ENCODE results near the gene TWIST2. TPM values are rescaled to one million over a fixed set of nuclear protein-coding genes. Genes with fewer than 3 reads are reported as not detected.

The TWIST2 gene
- total RNA-seq, 1 experiment from 2014 or later: 7.1 TPM

- no peaks in the 10 kb centered on the region for H3K27me3 ChIP-seq (ENCODE audit: control insufficient read depth, insufficient read depth, low read length)
- DNase-seq: no peak
- H3K4me3 ChIP-seq (ENCODE audit: insufficient read depth, low read depth, low read length): no peak overlapping the region
- no peaks in the 10 kb centered on the region for H3K36me3 ChIP-seq (replicated peaks; ENCODE audit: control insufficient read depth, insufficient read depth, low read length)
Measured at GRCh38 chr2:238924032-238924431, 76.1 kb downstream of the TWIST2 start.

DNA sequence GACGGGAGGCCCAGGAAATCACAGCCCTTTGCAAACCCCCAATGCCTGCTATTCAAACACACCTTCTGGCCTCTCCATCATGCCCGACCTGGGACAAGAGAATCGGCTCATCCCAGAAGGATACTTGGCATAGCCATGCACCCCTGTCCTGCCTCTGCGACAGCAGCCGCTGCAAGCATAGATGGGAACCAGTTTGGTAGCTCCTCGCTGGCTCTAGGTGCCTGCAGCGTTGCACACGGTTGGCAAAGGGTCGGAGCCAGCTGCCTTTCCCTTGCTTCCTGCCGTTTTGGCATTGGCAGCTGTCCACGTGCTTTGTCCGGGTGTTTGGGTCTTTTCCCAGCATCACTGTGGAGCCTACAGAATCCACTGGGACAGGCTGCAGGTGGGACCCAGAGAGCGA lies 76.9 kb downstream of the TWIST2 start:
- no peaks in the 10 kb centered on the region for H3K27me3 ChIP-seq (ENCODE audit: control insufficient read depth, insufficient read depth, low read length)
- H3K36me3 ChIP-seq (replicated peaks; ENCODE audit: control insufficient read depth, insufficient read depth, low read length): no peaks in the 10 kb centered on the region
- no peak overlapping the region for H3K4me3 ChIP-seq (ENCODE audit: insufficient read depth, low read depth, low read length)
- no peak for DNase-seq

- H3K4me3 ChIP-seq (ENCODE audit: insufficient read depth, low read depth, low read length): no peak overlapping the region
- no peaks in the 10 kb centered on the region for H3K36me3 ChIP-seq (replicated peaks; ENCODE audit: control insufficient read depth, insufficient read depth, low read length)
- no peak for DNase-seq
- no peaks in the 10 kb centered on the region for H3K27me3 ChIP-seq (ENCODE audit: control insufficient read depth, insufficient read depth, low read length)
Measured at GRCh38 chr2:238925281-238925680, 77.4 kb downstream of the TWIST2 start.

- Histone ChIP-seq H3K4me3 (ENCODE audit: insufficient read depth, low read depth, low read length) (no peak overlapping the region), H3K36me3 (replicated peaks; ENCODE audit: control insufficient read depth, insufficient read depth, low read length) (no peaks in the 10 kb centered on the region), H3K27me3 (ENCODE audit: control insufficient read depth, insufficient read depth, low read length) (no peaks in the 10 kb centered on the region)
- no peak for DNase-seq
Measured at GRCh38 chr2:238925816-238926521, 78.1 kb downstream of the TWIST2 start.

DNA sequence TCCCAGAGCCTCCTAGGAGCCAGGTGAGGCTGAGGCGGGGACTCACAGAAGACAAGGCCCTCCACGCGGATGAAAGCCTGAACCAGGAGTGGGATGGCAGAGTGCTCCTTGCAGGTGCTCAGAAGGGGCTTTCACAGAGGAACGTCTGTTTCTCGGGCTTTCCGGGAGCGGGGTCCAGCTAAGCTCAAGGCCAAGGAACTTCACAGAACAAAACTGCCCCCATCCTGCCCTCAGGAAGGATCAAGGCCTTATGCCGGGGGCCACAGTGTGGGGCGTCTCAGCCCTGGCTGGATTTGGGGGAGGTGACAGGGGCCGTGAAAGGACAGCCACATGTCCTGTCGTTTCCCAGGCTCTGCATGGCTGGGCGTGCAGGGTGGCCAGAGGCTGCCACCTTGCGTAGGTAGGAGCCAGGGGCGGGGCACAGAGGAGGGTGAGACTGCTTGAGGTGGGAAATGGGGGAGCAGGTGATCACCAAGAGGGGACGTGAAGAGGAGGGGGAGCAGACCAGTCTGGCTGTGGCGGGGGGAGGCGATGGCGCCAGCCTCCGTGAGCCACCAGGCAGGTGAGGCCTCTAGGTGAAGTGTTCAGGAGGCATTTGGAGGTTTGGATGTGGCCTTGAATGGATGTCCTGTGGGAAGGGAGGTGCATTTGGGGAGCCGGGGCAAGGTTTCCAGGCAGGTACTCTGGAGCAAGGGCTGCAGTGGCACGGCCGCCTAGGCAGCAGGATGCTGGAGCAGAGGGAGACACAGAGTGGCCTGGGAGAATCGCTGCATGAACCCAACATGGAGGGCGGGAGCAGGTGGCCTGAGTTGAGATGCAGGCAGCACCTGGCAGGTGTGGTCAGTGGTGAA lies 79.1 kb downstream of the TWIST2 start:
- no peak for DNase-seq
- Histone ChIP-seq H3K4me3 (ENCODE audit: insufficient read depth, low read depth, low read length) (no peak overlapping the region), H3K36me3 (replicated peaks; ENCODE audit: control insufficient read depth, insufficient read depth, low read length) (no peaks in the 10 kb centered on the region), H3K27me3 (ENCODE audit: control insufficient read depth, insufficient read depth, low read length) (no peaks in the 10 kb centered on the region)

GRCh38 chr2:238927746-238928519 lies 80.0 kb downstream of the TWIST2 start:
- no peak overlapping the region for H3K4me3 ChIP-seq (ENCODE audit: insufficient read depth, low read depth, low read length)
- DNase-seq: no peak
- H3K27me3 ChIP-seq (ENCODE audit: control insufficient read depth, insufficient read depth, low read length): no peaks in the 10 kb centered on the region
- no peaks in the 10 kb centered on the region for H3K36me3 ChIP-seq (replicated peaks; ENCODE audit: control insufficient read depth, insufficient read depth, low read length)

- Histone ChIP-seq H3K4me3 (ENCODE audit: insufficient read depth, low read depth, low read length) (no peak overlapping the region), H3K27me3 (ENCODE audit: control insufficient read depth, insufficient read depth, low read length) (no peaks in the 10 kb centered on the region), H3K36me3 (replicated peaks; ENCODE audit: control insufficient read depth, insufficient read depth, low read length) (no peaks in the 10 kb centered on the region)
- no peak for DNase-seq
Measured at GRCh38 chr2:238928520-238929241, 80.8 kb downstream of the TWIST2 start.

DNA sequence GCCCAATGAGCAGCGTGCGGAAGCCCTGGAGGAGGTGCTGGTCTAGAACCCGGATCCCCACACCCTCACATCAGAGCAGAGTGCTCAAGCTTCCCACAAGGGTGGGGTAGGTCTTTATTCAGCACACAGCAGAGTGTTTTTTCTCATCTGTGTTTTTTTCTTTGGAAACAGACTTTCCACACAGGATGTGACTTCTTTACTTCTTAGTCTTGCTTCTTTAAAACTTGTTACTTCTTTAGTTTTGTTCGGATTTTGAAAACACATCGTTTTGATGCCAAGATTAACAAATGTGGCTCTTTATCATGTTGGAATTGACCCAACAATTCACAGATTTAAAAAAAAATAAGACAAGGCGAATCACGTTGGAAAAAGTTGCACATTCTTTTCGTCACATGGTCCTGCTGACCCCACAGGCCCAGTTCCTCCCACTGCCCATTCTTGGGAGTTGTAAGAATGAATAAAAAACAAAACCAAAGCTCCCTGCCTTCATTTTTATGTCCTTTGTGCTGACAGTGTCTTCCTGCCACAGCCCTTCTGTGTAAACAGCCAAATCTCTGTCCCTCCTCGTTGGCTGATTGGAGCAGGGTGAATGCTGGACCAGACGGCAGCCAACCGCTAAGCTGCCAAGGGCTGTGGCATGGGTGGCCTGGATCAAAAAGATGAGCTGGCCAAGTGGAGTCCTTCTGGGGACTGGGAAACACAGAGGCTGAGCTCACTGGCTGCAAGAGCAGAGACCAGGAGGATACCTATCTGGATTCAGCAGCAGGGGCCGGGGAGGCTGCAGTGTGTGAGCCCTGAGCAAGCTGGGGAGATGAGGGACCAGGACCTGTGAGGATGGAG lies 81.6 kb downstream of the TWIST2 start:
- Histone ChIP-seq H3K36me3 (replicated peaks; ENCODE audit: control insufficient read depth, insufficient read depth, low read length) (no peaks in the 10 kb centered on the region), H3K27me3 (ENCODE audit: control insufficient read depth, insufficient read depth, low read length) (no peaks in the 10 kb centered on the region), H3K4me3 (ENCODE audit: insufficient read depth, low read depth, low read length) (no peak overlapping the region)
- no peak for DNase-seq

DNA sequence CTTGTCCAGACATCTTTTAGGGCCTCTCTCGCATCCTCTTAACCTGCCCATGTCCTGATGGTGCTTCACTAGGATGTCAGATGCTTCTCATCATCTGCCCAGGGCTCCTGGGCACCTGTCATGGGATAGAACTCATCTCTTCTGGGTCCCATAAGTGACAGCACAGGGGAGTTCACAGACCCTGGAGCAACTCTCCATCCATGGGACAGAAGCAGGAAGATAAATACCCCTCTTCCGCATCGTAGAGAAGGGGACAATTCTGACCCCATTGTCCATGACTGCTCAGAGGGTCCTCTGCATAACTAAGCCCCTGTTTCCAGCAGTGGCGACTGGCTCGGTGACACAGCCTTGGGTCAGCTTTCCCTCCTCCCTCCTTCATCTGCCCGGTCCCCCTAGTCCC lies 82.3 kb downstream of the TWIST2 start:
- Histone ChIP-seq H3K4me3 (ENCODE audit: insufficient read depth, low read depth, low read length) (no peak overlapping the region), H3K27me3 (ENCODE audit: control insufficient read depth, insufficient read depth, low read length) (no peaks in the 10 kb centered on the region), H3K36me3 (replicated peaks; ENCODE audit: control insufficient read depth, insufficient read depth, low read length) (no peaks in the 10 kb centered on the region)
- DNase-seq: no peak

GRCh38 chr2:238936162-238937052 lies 88.5 kb downstream of the TWIST2 start:
- Histone ChIP-seq H3K4me3 (ENCODE audit: insufficient read depth, low read depth, low read length) (no peak overlapping the region), H3K36me3 (replicated peaks; ENCODE audit: control insufficient read depth, insufficient read depth, low read length) (no peaks in the 10 kb centered on the region), H3K27me3 (ENCODE audit: control insufficient read depth, insufficient read depth, low read length) (no peaks in the 10 kb centered on the region)
- no peak for DNase-seq

DNA sequence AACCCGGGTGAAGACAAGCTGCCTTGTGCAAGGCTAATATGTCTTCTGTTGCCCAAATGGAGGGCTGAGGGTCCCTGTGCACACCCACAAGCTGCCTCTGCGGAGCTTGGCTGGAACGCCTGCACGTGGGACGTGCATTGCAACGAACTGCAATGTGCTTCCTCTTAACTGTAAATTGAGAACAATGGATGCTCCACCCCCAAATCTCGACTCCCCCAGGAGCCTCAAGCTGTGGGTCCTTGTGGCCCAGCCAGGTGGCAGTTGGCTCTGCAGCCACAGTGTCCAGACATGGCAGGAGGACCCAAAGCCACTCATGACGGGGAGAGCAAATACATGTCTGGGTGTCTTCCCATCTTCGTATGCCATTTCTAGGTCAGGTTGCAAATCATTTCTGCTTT lies 90.1 kb downstream of the TWIST2 start:
- no peak for DNase-seq
- no peaks in the 10 kb centered on the region for H3K27me3 ChIP-seq (ENCODE audit: control insufficient read depth, insufficient read depth, low read length)

DNA sequence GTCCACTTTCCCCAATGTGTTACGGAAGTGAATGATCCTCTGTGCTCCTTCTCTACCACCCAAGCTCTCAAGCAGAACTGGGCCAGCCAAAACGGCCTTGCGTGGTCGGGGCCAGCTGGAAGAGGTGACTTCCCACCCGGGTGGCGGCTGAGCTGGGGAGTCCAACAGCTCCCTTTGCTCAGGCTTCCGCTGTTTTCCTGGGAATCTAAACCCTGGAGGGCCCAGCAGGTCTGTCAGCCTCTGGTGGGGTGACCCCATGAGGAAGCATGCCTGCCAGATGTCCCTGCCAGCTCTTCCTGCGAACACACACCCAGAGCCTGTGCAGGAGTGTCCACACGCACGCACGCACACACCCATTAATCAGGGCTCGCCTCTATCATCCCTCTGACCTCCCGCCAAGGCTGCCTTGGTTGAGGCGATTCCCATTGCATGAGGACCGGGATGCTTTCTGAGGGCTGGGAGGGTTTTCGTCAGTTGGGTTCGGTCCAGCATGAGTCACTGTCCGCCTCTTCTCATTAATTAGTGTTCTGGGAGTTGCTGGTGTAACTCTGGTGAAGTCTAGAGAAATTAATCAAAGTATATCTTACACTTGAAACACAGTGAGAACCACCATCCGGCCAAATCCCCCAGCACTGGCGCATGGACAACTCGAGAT lies 90.6 kb downstream of the TWIST2 start:
- H3K27me3 ChIP-seq (ENCODE audit: control insufficient read depth, insufficient read depth, low read length): no peaks in the 10 kb centered on the region
- DNase-seq: no peak
- no peaks in the 10 kb centered on the region for H3K36me3 ChIP-seq (replicated peaks; ENCODE audit: control insufficient read depth, insufficient read depth, low read length)
- H3K4me3 ChIP-seq (ENCODE audit: insufficient read depth, low read depth, low read length): no peak overlapping the region

More for the DNA sequence above, 90.1 kb downstream of the TWIST2 start:
- Histone ChIP-seq H3K4me3 (ENCODE audit: insufficient read depth, low read depth, low read length) (no peak overlapping the region), H3K36me3 (replicated peaks; ENCODE audit: control insufficient read depth, insufficient read depth, low read length) (no peaks in the 10 kb centered on the region)
